Lung (tissue), 12 donors: ENCODE measurements around the gene ZFP64. TPM values are rescaled to one million over a fixed set of nuclear protein-coding genes. Genes with fewer than 3 reads are reported as not detected.
A peak's percentile ranks its signal among the peaks of the same experiment; 100 is the strongest.

Experiments used
- ATAC-seq: fragments of 200-7000 bp; cut with Tn5 transposase; one replicate; pipeline ENCODE4 v1.9.1; 2020; ENCODE audit warnings: moderate number of reproducible peaks; ENCODE audit not compliant: insufficient read depth, low FRiP score
- DNase-seq, 3 donors: peaks; one replicate each; pipeline ENCODE4 v3.0.0-alpha.2; 2013 to 2017
- H3K27ac ChIP-seq, 2 donors: one replicate each; pipeline ENCODE4 v1.5.1; 2013; ENCODE audit warnings: mild to moderate bottlenecking in 2 of 2, moderate library complexity in 2 of 2, control low read depth in 1 of 2, inconsistent platforms in 1 of 2, low read depth in 1 of 2, low read length in 1 of 2
- H3K27me3 ChIP-seq, 3 donors: one replicate each; pipeline ENCODE4 v1.5.1; 2013; ENCODE audit warnings: low read length in 2 of 3; ENCODE audit not compliant: control insufficient read depth in 3 of 3, insufficient read depth in 3 of 3
- H3K36me3 ChIP-seq, 4 donors: one replicate each; pipeline ENCODE4 v1.5.1; 2013; ENCODE audit warnings: low read length in 4 of 4, mild to moderate bottlenecking in 1 of 4, moderate library complexity in 1 of 4; ENCODE audit not compliant: control insufficient read depth in 4 of 4, insufficient read depth in 4 of 4
- H3K4me1 ChIP-seq, 5 donors: one replicate each; pipeline ENCODE4 v1.5.1; 2013; ENCODE audit warnings: low read length in 5 of 5, mild to moderate bottlenecking in 2 of 5, moderate library complexity in 1 of 5; ENCODE audit not compliant: control insufficient read depth in 5 of 5, insufficient read depth in 5 of 5
- H3K4me3 ChIP-seq: one replicate; pipeline ENCODE4 v1.5.1; 2013; ENCODE audit warnings: mild to moderate bottlenecking, control low read depth, moderate library complexity
- H3K9ac ChIP-seq, 2 donors: one replicate each; pipeline ENCODE4 v1.5.1; 2013; ENCODE audit warnings: low read length in 2 of 2, control low read depth in 1 of 2; ENCODE audit not compliant: insufficient read depth in 1 of 2
- H3K9me3 ChIP-seq, 4 donors: one replicate each; pipeline ENCODE4 v1.5.1; 2013; ENCODE audit warnings: low read length in 3 of 4, mild to moderate bottlenecking in 1 of 4, moderate library complexity in 1 of 4; ENCODE audit not compliant: control insufficient read depth in 4 of 4, insufficient read depth in 3 of 4
- whole genome bisulfite sequencing, 2 donors: extraction: QIAGEN DNeasy Blood & Tissue Kit; methylation state at CpG; one replicate each; pipeline ENCODE4 v1.1.7; 2013; 5-methylcytosine and 5-hydroxymethylcytosine counted together
- polyA plus RNA-seq, 2 donors: library from polyadenylated mRNA; stranded (reverse); fragments of 200-250 nt; gene quantifications; one replicate each; pipeline ENCODE4 v1.2.1, GENCODE V29; 2013
- total RNA-seq, 2 donors: library from RNA; depleted of rRNA in 1 of 2; stranded (reverse); fragments of >200 nt in 1 of 2; gene quantifications; one replicate each; pipeline ENCODE4 v1.2.1, GENCODE V29; 2014 to 2021
- TF ChIP-seq, protein P1 (sequence below): IDR thresholded peaks from 2 replicates; pipeline ENCODE4 v1.5.1; 2012; ENCODE audit warnings: mild to moderate bottlenecking; ENCODE audit errors: control extremely low read depth, extremely low read depth
- donor health status: control.
- donor health status: control.
- donor health status: Bipolar disorder and iron deficiency.
- donor health status: healthy.
- donor health status: DM: yes; HTN: yes; CAD: no.

The ZFP64 gene
- total and polyA plus RNA-seq, 4 donors = 3.1 to 11.5 (median 7.4) TPM

DNA sequence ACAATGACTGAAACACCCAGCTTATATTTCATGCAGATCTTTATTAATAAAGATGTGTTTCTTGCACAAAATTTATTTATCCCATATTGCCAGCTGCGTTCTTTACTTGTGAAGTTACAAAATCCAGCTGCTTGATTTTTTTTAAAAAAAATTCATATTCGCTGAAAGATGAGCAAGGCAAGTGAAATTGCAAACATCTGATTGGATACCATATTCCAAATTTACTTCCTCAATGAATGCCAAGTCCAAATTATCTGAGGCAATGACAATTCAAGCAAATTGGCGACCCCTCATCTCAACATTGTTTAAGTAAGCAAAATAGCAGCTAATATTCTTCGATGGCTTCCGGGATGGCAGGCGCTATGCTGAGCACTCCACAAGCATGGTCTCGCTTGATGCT, 37.7 kb downstream of the ZFP64 start:
- TF ChIP-seq, protein P1, sequence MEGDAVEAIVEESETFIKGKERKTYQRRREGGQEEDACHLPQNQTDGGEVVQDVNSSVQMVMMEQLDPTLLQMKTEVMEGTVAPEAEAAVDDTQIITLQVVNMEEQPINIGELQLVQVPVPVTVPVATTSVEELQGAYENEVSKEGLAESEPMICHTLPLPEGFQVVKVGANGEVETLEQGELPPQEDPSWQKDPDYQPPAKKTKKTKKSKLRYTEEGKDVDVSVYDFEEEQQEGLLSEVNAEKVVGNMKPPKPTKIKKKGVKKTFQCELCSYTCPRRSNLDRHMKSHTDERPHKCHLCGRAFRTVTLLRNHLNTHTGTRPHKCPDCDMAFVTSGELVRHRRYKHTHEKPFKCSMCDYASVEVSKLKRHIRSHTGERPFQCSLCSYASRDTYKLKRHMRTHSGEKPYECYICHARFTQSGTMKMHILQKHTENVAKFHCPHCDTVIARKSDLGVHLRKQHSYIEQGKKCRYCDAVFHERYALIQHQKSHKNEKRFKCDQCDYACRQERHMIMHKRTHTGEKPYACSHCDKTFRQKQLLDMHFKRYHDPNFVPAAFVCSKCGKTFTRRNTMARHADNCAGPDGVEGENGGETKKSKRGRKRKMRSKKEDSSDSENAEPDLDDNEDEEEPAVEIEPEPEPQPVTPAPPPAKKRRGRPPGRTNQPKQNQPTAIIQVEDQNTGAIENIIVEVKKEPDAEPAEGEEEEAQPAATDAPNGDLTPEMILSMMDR = no peak
- H3K27me3 ChIP-seq = no peaks in the 10 kb centered on the region
- WGBS, 2 donors = 77 to 91% methylated on average over 7 of the region's 7 CpGs
- H3K9ac ChIP-seq = no peak overlapping the region
- H3K9me3 ChIP-seq = peaks cover 0 to 10% (median 3%) of the 10 kb centered on the region in 4 donors
- DNase-seq (peak; percentile 84 to 98 (median 98)), ATAC-seq (no peak)
- H3K4me1 ChIP-seq = peaks cover 0 to 19% (median 0%) of the 10 kb centered on the region in 5 donors
- H3K4me3 ChIP-seq = no peak overlapping the region
- peaks cover 13 to 42% (median 28%) of the 10 kb centered on the region in 4 donors for H3K36me3 ChIP-seq
- no peak overlapping the region for H3K27ac ChIP-seq

DNA sequence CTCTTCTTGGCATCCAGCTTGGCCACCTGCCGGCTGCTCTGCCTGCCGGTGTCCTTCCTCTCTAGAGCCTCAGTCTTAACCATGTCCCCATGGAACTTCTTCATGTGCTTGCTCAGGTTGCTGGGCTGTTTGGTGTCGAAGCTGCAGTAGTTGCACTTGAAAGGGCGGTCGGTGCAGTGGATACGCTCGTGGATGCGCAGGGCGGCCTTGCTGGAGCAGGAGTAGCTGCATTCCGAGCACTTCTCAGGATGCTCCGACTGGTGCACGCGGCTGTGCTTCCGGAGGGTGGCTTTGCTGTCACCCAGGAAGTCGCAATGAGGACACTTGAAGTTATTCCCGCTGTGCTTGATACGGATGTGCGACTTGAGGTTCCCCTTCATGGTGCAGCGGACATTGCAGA, 38.7 kb downstream of the ZFP64 start:
- H3K27ac ChIP-seq = no peak overlapping the region
- H3K9me3 ChIP-seq = peaks cover 0 to 6% (median 1%) of the 10 kb centered on the region in 4 donors
- WGBS, 2 donors = 96 to 97% methylated on average over 19 of the region's 19 CpGs
- no peaks in the 10 kb centered on the region for H3K27me3 ChIP-seq
- peaks cover 11 to 33% (median 21%) of the 10 kb centered on the region in 4 donors for H3K36me3 ChIP-seq
- peaks cover 0 to 19% (median 0%) of the 10 kb centered on the region in 5 donors for H3K4me1 ChIP-seq
- DNase-seq (no peak), ATAC-seq (no peak)
- TF ChIP-seq, protein P1 = no peak
- H3K4me3 ChIP-seq = no peak overlapping the region
- no peak overlapping the region for H3K9ac ChIP-seq

DNA sequence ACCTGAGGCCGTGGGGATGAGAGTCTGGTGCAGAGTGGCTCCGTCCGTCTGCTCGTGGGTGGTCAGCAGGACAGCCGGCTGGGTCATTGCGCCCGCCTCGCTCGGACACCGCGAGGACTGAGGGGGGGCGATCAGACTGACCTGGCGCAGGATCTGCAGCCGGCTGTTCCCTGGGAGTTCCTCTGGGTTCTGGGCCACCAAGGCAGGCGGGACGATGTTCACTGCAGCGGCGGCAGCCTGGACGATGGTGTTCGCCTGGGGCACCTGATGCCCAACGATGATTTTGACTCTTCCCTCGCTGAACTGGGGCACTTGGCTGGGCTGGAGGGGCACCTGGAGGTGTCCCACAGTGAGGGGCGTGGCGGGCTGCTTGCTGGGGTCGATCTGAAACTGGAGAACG, 39.2 kb downstream of the ZFP64 start:
- Histone ChIP-seq H3K9ac (no peak overlapping the region), H3K27me3 (no peaks in the 10 kb centered on the region), H3K4me1 (peaks cover 0 to 19% (median 0%) of the 10 kb centered on the region in 5 donors), H3K4me3 (no peak overlapping the region), H3K9me3 (peaks cover 0 to 6% (median 1%) of the 10 kb centered on the region in 4 donors), H3K27ac (no peak overlapping the region), H3K36me3 (peaks cover 11 to 31% (median 20%) of the 10 kb centered on the region in 4 donors)
- ATAC-seq (no peak), DNase-seq (no peak)
- TF ChIP-seq, protein P1 = no peak
- WGBS, 2 donors = 94 to 96% methylated on average over 26 of the region's 26 CpGs
